Measurements from ENCODE around the gene ZDHHC12.

Gene ZDHHC12

DNA sequence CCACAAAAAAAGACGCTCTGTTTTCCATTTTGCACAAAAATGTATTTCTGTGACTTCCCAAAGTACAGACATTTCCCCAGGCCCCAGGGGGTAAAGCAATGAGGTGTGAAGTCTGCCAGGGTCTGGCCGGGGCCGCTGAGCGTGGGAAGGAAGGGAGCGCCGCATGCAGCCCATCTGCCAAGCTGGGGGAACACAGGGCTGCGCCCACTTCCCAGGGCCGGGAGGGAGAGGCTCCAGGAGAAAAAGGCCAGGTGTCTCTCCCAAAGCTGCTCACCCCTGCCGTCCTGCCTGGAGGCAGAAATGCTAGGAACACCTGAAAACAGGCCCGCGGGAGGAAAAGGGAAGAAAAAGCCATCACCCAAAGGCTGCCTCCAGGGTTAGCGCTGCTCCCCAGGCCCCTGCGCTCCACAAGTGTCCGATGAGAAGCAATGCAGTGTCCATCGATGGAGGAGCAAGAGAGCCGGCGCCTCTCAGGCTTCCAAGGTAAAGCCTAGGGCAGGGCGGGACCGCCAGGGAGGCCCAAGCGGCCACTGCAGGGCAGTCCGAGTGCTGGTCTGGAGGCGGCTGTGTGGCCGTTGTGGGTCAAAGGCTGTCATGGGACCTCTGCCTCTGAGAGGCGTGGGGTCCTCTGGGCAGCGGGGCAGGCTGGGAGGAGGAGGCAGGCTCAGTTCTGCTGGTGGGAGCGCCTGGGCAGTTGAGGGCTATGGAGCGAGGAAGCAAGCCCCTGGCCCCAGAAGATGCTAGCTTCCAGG, 6.0 kb upstream of the ZDHHC12 start:
- no peak for DNase-seq (ENCODE audit: low read depth)

DNA sequence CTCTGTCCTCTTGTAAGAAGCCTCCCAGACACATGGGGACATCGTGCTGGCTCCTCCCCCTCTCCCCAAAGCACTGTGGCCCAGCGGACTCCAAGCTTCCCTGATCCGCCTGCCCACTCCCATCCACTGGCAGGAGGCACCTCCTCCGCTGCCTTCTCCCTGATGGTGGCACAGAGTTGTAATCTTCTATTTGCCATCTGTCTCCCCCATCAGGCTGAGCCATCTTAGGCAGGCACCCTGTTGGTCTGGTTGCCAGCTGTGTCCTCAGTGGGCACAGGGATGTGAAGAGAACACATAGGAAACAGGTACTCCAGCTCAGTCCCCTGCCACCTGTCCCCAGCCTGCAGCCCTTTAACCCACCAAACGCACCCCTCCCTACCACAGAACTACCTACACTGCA, 5.4 kb upstream of the ZDHHC12 start:
- no peak for DNase-seq (ENCODE audit: low read depth)

GRCh38 chr9:128728298-128728697, 4.4 kb upstream of the ZDHHC12 start:
- DNase-seq (ENCODE audit: low read depth), result no peak

DNA sequence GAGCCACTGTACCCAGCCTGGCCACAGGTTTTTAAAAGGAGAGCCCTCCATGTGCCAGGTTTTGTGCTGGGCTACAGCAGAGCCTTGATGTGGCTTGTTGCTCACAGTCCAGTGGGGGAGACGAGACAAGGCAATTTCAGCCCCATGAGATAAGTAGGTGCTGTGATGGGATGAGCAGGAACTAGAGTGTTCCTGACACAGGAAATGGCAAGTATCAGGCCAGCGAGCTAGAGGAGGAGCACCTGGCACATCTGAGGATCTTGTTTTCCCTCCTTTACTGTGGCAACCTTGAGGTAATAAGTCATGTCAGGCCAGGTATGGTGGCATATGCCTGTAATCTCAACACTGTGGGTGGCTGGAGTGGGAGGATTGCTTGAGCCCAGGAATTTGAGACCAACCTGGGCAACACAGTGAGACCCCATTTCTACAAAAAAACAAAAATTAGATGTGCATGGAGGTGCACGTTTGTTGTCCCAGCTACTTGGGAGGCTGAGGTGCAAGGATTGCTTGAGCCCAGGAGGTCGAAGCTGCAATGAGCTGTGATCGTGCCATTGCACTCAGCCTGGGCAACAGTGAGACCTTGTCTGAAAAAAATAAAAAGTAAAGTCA, 3.8 kb upstream of the ZDHHC12 start:
- DNase-seq (ENCODE audit: low read depth), result no peak

- DNase-seq (ENCODE audit: low read depth), result peak; percentile 91
Observed at GRCh38 chr9:128724744-128725211, 851 bp upstream of the ZDHHC12 start.

- DNase-seq (ENCODE audit: low read depth), result no peak
Observed at GRCh38 chr9:128723352-128723865, 518 bp downstream of the ZDHHC12 start.

GRCh38 chr9:128722380-128723351, 1.3 kb downstream of the ZDHHC12 start:
- no peak for DNase-seq (ENCODE audit: low read depth)

DNA sequence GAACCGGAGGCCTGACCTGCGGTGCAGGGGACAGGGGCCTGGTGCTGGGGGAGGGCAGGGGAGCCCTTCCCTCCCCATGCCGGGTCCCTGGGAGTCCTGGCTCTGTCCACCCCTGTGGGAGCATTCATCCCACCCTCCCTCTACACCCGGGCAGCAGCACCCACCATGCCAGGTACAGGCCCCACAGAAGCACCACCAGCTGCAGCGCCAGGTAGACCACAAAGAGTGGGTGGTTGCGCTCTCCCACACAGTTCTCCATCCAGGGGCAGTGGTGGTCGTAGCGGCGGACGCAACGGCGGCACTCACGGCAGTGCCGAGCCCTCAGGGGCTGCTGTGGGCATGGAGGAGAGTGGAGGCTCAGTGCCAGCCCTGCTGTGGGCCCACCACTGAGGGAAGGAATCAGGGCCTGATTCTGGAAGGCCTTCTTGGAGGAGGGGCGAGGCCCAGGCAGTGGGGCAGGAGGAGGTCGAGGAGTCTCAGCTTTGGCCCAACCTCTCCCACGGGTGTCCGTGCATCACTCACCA, 2.4 kb downstream of the ZDHHC12 start:
- DNase-seq (ENCODE audit: low read depth), result no peak

GRCh38 chr9:128720841-128721486, 3.0 kb downstream of the ZDHHC12 start:
- DNase-seq (ENCODE audit: low read depth), result no peak

DNA sequence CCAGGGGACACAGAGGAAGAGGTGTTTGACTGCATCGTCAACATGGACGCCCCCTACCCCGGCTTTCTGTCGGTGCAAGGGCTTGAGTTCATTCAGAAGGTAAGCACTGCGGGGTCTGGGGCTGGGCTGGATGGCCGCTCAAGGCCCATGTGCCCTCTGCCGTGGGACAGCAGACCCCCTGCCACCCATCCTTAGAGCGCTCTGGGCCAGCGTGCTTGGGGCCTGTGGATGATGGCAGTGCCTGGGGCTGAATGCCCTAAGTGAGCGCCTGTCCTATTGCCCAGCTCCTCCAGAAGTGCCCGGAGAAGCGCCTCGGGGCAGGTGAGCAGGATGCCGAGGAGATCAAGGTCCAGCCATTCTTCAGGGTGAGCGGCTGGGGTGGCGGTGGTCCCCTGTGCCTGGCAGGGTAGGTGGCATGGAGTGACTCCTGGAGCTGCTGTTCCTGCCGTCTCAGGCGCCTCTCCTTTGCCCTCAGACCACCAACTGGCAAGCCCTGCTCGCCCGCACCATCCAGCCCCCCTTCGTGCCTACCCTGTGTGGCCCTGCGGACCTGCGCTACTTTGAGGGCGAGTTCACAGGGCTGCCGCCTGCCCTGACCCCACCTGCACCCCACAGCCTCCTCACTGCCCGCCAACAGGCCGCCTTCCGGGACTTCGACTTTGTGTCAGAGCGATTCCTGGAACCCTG, 3.9 kb downstream of the ZDHHC12 start:
- no peak for DNase-seq (ENCODE audit: low read depth)

DNA sequence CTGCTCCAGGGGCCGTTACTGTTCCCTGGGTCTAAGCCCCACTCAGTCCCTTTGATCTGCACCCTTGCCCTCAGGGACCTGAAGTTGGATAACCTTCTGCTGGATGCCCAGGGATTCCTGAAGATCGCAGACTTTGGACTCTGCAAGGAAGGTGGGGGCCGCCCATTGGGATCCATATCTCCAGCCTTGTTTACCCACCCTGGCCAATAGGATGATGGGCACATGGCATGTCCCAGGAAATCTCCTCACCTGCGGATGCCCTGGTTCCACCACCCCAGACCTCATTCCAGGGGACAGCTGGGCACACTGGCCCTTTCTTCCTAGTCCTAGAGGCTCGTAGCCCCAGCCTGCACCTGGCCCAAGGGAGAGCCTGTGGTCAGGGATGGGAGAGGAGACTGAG, 5.5 kb downstream of the ZDHHC12 start:
- DNase-seq (ENCODE audit: low read depth), result no peak

DNA sequence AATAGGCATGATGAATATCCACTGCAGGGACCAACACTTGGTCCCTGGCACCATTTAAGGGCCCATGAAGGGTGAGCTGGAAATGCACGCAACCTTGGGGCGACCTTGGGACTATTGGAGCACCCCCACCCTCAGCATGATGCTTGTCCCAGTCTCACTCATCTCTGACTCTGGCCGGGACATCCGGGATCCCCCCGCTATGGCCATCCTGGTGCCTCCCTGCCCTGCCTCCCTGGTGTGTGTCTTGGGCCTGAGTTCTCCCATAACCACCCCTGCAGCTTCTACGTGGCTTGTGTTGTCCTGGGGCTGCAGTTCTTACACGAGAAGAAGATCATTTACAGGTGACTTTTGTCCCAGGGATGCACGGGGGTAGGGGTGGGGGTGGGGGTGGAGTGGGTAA, 5.9 kb downstream of the ZDHHC12 start:
- no peak for DNase-seq (ENCODE audit: low read depth)

GRCh38 chr9:128716581-128717254, 7.2 kb downstream of the ZDHHC12 start:
- DNase-seq (ENCODE audit: low read depth), result no peak

DNA sequence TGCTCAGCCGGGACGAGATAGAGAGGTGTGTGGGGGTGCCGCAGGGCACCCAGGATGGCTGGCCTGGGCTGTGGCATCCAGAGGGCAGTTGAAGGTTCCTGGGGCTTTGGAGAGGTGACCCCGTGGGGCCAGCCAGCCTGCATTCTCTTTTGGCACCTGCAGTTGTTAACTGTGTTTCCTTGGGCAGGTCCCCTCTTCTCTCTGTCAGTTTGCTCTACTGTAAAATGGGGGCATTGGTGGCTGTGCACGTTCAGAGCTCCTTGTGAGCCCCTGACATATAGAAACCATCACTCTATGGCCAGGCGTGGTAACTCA, 8.5 kb downstream of the ZDHHC12 start:
- no peak for DNase-seq (ENCODE audit: low read depth)

GRCh38 chr9:128714586-128715435, 9.1 kb downstream of the ZDHHC12 start:
- no peak for DNase-seq (ENCODE audit: low read depth)

GRCh38 chr9:128713941-128714573, 9.9 kb downstream of the ZDHHC12 start:
- no peak for DNase-seq (ENCODE audit: low read depth)

DNA sequence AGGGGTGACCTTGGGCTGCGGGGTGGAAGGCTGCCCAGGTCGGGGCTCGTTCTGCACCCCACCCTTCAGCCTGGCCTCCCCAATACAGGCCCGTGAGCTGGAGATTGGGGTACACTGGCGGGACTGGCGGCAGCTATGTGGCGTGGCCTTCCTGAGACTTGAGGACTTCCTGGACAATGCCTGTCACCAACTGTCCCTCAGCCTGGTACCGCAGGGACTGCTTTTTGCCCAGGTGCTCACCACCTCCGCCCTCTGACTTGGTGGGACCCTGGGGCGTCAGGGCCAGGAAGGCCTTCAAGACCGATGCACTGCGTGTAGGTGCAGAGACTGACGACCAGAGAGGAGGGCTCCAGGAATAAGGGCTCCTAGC, 10.5 kb downstream of the ZDHHC12 start:
- DNase-seq (ENCODE audit: low read depth), result no peak

DNA sequence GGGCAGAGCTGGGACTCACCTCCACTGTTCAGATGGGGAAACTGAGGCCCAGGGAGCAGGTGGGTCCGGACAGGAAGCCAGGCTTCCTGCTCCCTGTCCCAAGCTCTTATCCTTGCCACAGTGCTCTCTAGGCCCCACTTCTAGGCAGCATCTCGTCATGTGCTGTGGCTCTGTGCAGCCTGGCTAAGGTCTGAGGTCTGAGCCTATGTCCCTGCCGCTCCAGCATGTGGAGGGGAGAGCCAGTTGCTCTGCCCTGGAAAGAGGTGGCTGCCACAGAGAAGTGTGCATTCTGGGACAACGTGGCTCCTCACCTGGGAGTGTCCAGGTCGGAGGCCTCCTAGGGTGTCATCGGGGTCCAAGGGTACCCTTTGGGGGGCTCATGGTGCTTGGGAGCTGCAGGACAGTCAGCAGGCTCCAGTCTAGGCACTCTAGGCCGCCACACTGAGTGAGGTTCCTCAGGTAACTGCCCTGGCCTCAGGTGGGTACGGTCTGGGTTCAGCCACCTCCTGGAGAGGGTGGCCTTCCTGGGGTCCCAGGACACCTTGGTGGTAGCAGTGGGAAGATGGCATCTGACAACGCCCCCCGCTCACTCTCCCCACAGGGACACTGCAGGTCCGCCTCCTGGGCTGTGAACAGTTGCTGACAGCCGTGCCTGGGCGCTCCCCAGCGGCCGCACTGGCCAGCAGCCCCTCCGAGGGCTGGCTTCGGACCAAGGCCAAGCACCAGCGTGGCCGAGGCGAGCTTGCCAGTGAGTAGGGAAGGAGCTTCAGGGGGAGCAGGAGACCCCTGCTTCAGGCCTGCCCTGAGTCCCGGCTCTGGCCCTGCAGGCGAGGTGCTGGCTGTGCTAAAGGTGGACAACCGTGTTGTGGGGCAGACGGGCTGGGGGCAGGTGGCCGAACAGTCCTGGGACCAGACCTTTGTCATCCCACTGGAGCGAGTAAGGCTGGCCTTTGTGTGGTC, 11.2 kb downstream of the ZDHHC12 start:
- no peak for DNase-seq (ENCODE audit: low read depth)
